ENCODE results near the gene TAC4. TPM values are rescaled to one million over a fixed set of nuclear protein-coding genes. Genes with fewer than 3 reads are reported as not detected.

The TAC4 gene
- total RNA-seq, 1 donor from 2014 or later: not detected

DNA sequence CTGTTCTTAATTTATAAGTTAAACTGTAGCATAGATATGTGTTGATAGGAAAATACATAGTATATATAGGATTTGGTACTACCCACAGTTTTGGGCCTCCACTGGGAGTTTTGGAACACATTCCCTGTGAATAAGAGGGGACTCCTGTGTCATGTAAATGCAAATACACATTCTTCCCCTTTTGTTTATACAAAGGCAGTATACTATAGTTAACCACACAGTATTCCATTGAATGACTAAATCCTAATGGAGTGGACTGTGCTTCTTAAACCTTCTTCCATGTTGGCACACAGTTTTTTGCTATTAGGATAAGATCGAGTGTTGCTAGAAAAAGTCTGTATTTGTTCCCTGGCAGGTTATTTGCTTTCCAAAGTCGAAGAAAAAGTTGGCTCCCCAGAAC lies 22.2 kb downstream of the TAC4 start:
- no peak overlapping the region for H3K4me3 Mint-ChIP-seq (ENCODE audit: unreplicated experiment)
- no peaks in the 10 kb centered on the region for H3K9me3 Mint-ChIP-seq (ENCODE audit: unreplicated experiment)
- no peaks in the 10 kb centered on the region for H3K4me1 Mint-ChIP-seq (ENCODE audit: low read depth, unreplicated experiment)
- H3K27me3 Mint-ChIP-seq (ENCODE audit: unreplicated experiment): peaks cover 1% of the 10 kb centered on the region
- TF ChIP-seq, protein P1, sequence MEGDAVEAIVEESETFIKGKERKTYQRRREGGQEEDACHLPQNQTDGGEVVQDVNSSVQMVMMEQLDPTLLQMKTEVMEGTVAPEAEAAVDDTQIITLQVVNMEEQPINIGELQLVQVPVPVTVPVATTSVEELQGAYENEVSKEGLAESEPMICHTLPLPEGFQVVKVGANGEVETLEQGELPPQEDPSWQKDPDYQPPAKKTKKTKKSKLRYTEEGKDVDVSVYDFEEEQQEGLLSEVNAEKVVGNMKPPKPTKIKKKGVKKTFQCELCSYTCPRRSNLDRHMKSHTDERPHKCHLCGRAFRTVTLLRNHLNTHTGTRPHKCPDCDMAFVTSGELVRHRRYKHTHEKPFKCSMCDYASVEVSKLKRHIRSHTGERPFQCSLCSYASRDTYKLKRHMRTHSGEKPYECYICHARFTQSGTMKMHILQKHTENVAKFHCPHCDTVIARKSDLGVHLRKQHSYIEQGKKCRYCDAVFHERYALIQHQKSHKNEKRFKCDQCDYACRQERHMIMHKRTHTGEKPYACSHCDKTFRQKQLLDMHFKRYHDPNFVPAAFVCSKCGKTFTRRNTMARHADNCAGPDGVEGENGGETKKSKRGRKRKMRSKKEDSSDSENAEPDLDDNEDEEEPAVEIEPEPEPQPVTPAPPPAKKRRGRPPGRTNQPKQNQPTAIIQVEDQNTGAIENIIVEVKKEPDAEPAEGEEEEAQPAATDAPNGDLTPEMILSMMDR (IDR thresholded peaks at IDR 0.05; ENCODE audit: partially characterized antibody, unreplicated experiment): no peak
- no peak overlapping the region for H3K27ac Mint-ChIP-seq (ENCODE audit: unreplicated experiment)
- DNase-seq: no peak
- H3K36me3 Mint-ChIP-seq (ENCODE audit: unreplicated experiment): peaks cover 7% of the 10 kb centered on the region

DNA sequence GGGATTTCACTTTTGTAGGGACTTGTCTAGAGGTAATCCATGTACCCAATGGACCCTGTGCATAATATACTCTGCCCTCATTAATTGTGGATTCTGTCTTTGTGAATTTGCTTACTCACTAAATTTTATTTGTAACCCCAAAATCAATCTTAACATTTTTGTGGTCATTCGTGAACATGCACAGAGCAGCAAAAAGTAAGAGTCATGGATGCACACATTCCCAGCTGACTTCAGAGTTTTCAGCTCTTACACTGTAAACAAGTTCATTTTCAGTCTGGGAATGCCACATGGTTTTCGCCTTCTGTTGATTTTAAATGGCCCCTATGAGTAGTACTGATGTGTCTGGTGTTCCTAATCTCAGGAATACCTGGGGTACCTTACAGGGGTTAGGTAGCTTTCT lies 24.3 kb downstream of the TAC4 start:
- H3K27me3 Mint-ChIP-seq (ENCODE audit: unreplicated experiment): peaks cover 1% of the 10 kb centered on the region
- H3K4me3 Mint-ChIP-seq (ENCODE audit: unreplicated experiment): no peak overlapping the region
- DNase-seq: no peak
- peaks cover 7% of the 10 kb centered on the region for H3K36me3 Mint-ChIP-seq (ENCODE audit: unreplicated experiment)
- no peaks in the 10 kb centered on the region for H3K4me1 Mint-ChIP-seq (ENCODE audit: low read depth, unreplicated experiment)
- no peak overlapping the region for H3K27ac Mint-ChIP-seq (ENCODE audit: unreplicated experiment)
- TF ChIP-seq, protein P1 (IDR thresholded peaks at IDR 0.05; ENCODE audit: partially characterized antibody, unreplicated experiment): no peak
- no peaks in the 10 kb centered on the region for H3K9me3 Mint-ChIP-seq (ENCODE audit: unreplicated experiment)

DNA sequence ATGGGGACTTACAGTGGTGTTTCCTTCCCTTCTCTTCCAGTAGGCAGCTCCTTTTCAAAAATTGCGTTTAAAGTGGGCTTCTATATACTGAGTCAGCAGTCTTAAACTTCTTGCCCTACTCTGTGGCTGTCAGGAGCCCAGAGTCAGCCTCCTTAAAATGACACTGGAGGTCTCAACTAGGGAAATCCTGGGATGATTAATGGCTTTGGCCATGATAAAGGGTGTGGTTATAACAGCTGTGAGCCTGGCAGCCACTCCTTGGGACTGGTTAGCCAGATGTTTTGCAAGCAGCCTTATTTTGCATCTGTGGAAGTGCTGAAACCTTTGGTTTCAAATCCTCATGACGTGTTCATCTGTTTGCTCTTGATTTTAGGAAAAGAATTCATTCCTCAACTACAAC lies 25.0 kb downstream of the TAC4 start:
- H3K4me3 Mint-ChIP-seq (ENCODE audit: unreplicated experiment): no peak overlapping the region
- no peak for DNase-seq
- H3K9me3 Mint-ChIP-seq (ENCODE audit: unreplicated experiment): no peaks in the 10 kb centered on the region
- no peaks in the 10 kb centered on the region for H3K27me3 Mint-ChIP-seq (ENCODE audit: unreplicated experiment)
- no peak overlapping the region for H3K27ac Mint-ChIP-seq (ENCODE audit: unreplicated experiment)
- no peaks in the 10 kb centered on the region for H3K4me1 Mint-ChIP-seq (ENCODE audit: low read depth, unreplicated experiment)
- TF ChIP-seq, protein P1 (IDR thresholded peaks at IDR 0.05; ENCODE audit: partially characterized antibody, unreplicated experiment): no peak
- H3K36me3 Mint-ChIP-seq (ENCODE audit: unreplicated experiment): peaks cover under 1% of the 10 kb centered on the region

DNA sequence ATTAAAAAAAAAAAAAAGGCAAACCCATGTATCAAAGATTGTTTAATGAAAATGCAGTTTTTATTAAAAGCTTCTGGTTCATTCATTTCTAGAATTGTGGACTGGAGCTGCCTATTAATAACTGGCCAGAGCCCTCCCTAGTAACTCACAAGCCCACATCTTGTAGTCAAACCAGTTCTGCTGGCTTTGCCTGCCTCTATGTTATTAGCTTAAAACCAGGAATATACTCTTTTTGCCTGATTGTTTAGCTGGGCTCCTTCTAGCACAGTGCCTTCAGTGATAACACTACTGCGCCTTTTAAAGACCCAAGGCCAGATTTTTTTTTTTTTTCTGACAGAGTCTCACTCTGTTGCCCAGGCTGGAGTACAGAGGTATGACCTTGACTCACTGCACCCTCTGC lies 26.0 kb downstream of the TAC4 start:
- no peak overlapping the region for H3K27ac Mint-ChIP-seq (ENCODE audit: unreplicated experiment)
- DNase-seq: no peak
- no peaks in the 10 kb centered on the region for H3K27me3 Mint-ChIP-seq (ENCODE audit: unreplicated experiment)
- no peak overlapping the region for H3K4me3 Mint-ChIP-seq (ENCODE audit: unreplicated experiment)
- H3K4me1 Mint-ChIP-seq (ENCODE audit: low read depth, unreplicated experiment): no peaks in the 10 kb centered on the region
- TF ChIP-seq, protein P1 (IDR thresholded peaks at IDR 0.05; ENCODE audit: partially characterized antibody, unreplicated experiment): no peak
- H3K9me3 Mint-ChIP-seq (ENCODE audit: unreplicated experiment): no peaks in the 10 kb centered on the region
- H3K36me3 Mint-ChIP-seq (ENCODE audit: unreplicated experiment): no peaks in the 10 kb centered on the region

DNA sequence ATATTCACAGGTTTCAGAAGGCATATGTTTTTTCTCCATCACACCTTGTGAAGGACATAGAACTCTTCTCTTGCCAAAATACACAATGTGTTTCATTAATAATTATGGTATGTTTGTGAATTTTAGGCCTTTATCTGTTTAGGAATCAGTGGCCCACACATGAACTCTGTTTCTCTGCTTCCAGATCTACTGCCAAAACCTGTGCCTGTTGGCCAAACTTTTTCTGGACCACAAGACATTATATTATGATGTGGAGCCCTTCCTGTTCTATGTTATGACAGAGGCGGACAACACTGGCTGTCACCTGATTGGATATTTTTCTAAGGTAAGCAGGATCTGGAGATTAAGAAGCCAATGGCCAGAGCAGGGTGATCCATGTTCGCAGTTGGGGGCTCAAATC lies 26.4 kb downstream of the TAC4 start:
- Mint-ChIP-seq H3K27me3 (ENCODE audit: unreplicated experiment) (no peaks in the 10 kb centered on the region), H3K9me3 (ENCODE audit: unreplicated experiment) (no peaks in the 10 kb centered on the region), H3K4me3 (ENCODE audit: unreplicated experiment) (no peak overlapping the region), H3K4me1 (ENCODE audit: low read depth, unreplicated experiment) (no peaks in the 10 kb centered on the region), H3K27ac (ENCODE audit: unreplicated experiment) (no peak overlapping the region), H3K36me3 (ENCODE audit: unreplicated experiment) (no peaks in the 10 kb centered on the region)
- TF ChIP-seq, protein P1 (IDR thresholded peaks at IDR 0.05; ENCODE audit: partially characterized antibody, unreplicated experiment): no peak
- DNase-seq: no peak

All from glutamatergic neuron (in vitro differentiated cells).